ENCODE measurements around the gene OSGEP. TPM values are rescaled to one million over a fixed set of nuclear protein-coding genes. Genes with fewer than 3 reads are reported as not detected.

OSGEP gene
- total RNA-seq, 4 donors from 2014 or later, result 26.7 to 146 (median 64.7) TPM

DNA sequence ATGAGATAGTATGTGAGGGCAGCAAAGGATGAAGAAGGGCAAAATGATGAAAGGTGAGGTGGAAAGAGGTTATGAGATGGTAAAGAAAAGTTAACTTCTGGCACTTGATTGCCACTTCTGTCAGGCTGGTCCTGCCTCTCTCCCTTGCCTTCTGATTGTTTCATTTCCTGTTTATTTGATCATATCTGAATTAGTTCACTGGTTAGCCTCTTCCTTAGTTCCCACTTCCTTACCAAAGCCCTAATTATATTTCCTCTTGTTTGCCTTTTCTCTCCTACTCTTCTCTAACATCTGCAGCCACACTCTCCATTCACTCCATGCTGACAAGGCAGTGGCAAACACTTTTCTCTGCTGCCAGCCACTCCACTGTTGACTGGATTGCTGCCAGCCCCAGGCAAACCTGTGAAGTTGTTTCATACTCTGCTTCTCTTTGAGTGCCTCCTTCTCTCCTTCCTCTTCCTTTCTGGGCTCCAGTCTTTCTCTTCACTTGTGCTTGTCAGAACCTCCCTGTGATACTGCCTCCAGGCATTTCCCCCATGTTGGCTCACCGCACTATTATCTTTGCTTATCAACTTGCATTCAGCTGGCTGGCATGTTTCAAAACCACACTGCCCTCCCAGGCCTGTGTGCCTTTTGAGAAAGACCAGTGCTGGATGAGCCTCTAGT, 22.7 kb upstream of the OSGEP start:
- peaks cover 0 to 30% (median 15%) of the 10 kb centered on the region in 4 donors for H3K36me3 ChIP-seq
- intact Hi-C loops (cut with DNase I; ENCODE audit: low total_unique reads) (no loop called here), in situ Hi-C loops (cut with MboI; ENCODE audit: low pct_ligation_motif_present in 1 of 4, low pct_unique_long_range_greater_than_20kb in 1 of 4, low sequenced_read_pairs in 3 of 4) (no loop called here)

DNA sequence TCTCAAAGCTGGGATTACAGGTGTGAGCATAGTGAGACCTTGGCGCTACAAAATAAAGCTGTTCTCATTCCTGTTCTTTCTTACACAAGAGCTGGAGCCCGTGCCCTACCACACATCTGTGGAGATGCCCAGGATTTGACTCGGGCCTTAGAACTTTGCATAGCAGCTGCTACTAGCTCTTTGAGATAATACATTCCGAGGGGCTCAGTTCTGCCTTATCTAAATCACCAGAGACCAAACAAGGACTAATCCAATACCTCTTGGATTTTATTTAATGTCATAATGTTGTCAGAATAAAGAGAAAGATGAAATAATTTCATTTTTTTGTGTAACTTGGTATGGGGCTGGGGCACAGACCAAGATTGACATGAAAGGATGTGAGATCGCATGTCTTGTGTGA, 22.2 kb upstream of the OSGEP start:
- no peak for DNase-seq
- H3K4me1 ChIP-seq, result peaks cover 0 to 15% (median 3%) of the 10 kb centered on the region in 4 donors
- no peaks in the 10 kb centered on the region for H3K9me3 ChIP-seq
- WGBS, 2 donors (ENCODE audit: low coverage in 1 of 2), result 90% methylated on average over 5 of the region's 5 CpGs
- TF ChIP-seq, protein P1, sequence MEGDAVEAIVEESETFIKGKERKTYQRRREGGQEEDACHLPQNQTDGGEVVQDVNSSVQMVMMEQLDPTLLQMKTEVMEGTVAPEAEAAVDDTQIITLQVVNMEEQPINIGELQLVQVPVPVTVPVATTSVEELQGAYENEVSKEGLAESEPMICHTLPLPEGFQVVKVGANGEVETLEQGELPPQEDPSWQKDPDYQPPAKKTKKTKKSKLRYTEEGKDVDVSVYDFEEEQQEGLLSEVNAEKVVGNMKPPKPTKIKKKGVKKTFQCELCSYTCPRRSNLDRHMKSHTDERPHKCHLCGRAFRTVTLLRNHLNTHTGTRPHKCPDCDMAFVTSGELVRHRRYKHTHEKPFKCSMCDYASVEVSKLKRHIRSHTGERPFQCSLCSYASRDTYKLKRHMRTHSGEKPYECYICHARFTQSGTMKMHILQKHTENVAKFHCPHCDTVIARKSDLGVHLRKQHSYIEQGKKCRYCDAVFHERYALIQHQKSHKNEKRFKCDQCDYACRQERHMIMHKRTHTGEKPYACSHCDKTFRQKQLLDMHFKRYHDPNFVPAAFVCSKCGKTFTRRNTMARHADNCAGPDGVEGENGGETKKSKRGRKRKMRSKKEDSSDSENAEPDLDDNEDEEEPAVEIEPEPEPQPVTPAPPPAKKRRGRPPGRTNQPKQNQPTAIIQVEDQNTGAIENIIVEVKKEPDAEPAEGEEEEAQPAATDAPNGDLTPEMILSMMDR (IDR thresholded peaks at IDR 0.05), result no peak
- TF ChIP-seq EP300 (IDR thresholded peaks at IDR 0.05; ENCODE audit: low read depth) (no peak), POLR2A (IDR thresholded peaks at IDR 0.05) (no peak), POLR2AphosphoS5 (IDR thresholded peaks at IDR 0.05) (no peak)
- in situ Hi-C loops (cut with MboI; ENCODE audit: low pct_ligation_motif_present in 1 of 4, low pct_unique_long_range_greater_than_20kb in 1 of 4, low sequenced_read_pairs in 3 of 4), result no loop called here
- no peak overlapping the region for H3K4me3 ChIP-seq
- no peaks in the 10 kb centered on the region for H3K27me3 ChIP-seq
- peaks cover 0 to 30% (median 15%) of the 10 kb centered on the region in 4 donors for H3K36me3 ChIP-seq
- intact Hi-C loops (cut with DNase I; ENCODE audit: low total_unique reads), result no loop called here
- H3K27ac ChIP-seq, result peak overlapping the region; percentile 32 to 68 (median 62)

More for the DNA sequence above, 22.7 kb upstream of the OSGEP start:
- H3K27me3 ChIP-seq, result no peaks in the 10 kb centered on the region
- WGBS, 2 donors (ENCODE audit: low coverage in 1 of 2), result 72% methylated on average over 1 of the region's 1 CpG; no CpG with 5 or more reads in 1 of the 2 donors
- no peak for TF ChIP-seq POLR2A (IDR thresholded peaks at IDR 0.05)
- TF ChIP-seq EP300 (IDR thresholded peaks at IDR 0.05; ENCODE audit: low read depth), result no peak
- TF ChIP-seq, protein P1 (IDR thresholded peaks at IDR 0.05), result no peak
- no peak for TF ChIP-seq POLR2AphosphoS5 (IDR thresholded peaks at IDR 0.05)
- H3K4me1 ChIP-seq, result peaks cover 0 to 12% (median 3%) of the 10 kb centered on the region in 4 donors
- peak overlapping the region; percentile 32 to 68 (median 62) for H3K27ac ChIP-seq
- no peak overlapping the region for H3K4me3 ChIP-seq
- DNase-seq, result no peak
- H3K9me3 ChIP-seq, result no peaks in the 10 kb centered on the region

DNA sequence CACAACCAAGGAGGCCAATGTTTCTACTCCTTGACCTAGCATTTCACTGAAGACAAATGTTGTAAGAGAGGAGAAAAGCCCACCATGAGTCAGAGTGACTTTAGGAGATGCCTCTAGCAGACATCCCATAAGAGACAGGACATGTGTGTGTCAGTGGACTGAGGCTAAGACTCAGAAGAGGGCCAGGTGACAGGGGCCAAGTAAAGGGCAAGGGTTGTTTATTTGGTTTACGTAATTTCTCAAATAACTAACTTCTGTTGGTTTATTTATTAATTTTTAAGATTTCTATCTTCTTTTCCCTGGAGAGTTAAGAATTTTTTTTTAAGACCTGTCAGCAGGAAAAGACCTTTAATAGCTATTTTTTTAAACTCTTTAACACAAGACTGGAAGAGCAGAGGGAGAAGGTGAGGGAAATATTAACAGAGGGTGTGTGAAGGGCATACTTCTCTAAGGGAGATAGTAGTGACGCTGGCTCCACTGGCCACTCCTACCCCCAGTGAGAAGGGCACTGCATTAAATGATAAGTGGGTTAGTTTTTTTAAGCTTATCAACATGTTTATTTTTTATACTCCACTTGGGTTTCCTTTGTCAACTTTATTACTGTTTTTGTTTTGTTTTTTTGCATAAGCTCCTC, 18.0 kb upstream of the OSGEP start:
- no peak for TF ChIP-seq EP300 (IDR thresholded peaks at IDR 0.05; ENCODE audit: low read depth)
- TF ChIP-seq POLR2A (IDR thresholded peaks at IDR 0.05), result no peak
- TF ChIP-seq, protein P1 (IDR thresholded peaks at IDR 0.05), result no peak
- TF ChIP-seq POLR2AphosphoS5 (IDR thresholded peaks at IDR 0.05), result no peak
- peaks cover 0 to 30% (median 15%) of the 10 kb centered on the region in 4 donors for H3K36me3 ChIP-seq
- H3K27ac ChIP-seq, result no peak overlapping the region
- no peak for DNase-seq
- in situ Hi-C loops (cut with MboI; ENCODE audit: low pct_ligation_motif_present in 1 of 4, low pct_unique_long_range_greater_than_20kb in 1 of 4, low sequenced_read_pairs in 3 of 4) (loop anchor here in 2 of 4 donors (25.0 kb wide), 2 partner anchors 135 to 215 kb away; partner anchors contain the start of genes CCNB1IP1 (in 2 of the 2), PARP2 (in 2 of the 2), ANG (in 1 of the 2) and RNASE4 (in 1 of the 2)), intact Hi-C loops (cut with DNase I; ENCODE audit: low total_unique reads) (no loop called here)
- H3K9me3 ChIP-seq, result no peaks in the 10 kb centered on the region
- no peaks in the 10 kb centered on the region for H3K27me3 ChIP-seq
- 86 to 88% methylated on average over 2 of the region's 2 CpGs for WGBS, 2 donors (ENCODE audit: low coverage in 1 of 2)
- H3K4me3 ChIP-seq, result no peak overlapping the region
- peaks cover 6 to 38% (median 9%) of the 10 kb centered on the region in 4 donors for H3K4me1 ChIP-seq

DNA sequence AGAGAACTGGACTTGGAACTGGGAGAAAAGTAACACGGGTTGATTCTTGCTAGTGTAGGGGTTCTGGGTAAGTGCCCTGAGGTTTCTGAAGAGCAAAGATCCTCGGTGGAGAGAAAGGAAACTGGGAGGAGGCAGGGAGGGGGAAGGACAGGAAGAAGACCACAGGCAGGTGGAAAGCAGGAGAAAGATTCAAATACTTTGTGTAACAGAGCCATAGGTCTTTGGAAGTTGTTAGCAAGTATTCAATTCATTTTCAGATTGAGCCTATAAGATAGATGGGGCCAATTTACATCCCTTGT, 15.9 kb upstream of the OSGEP start:
- Histone ChIP-seq H3K27me3 (no peaks in the 10 kb centered on the region), H3K4me1 (peaks cover 0 to 27% (median 9%) of the 10 kb centered on the region in 4 donors), H3K36me3 (peaks cover 0 to 17% (median 9%) of the 10 kb centered on the region in 4 donors), H3K9me3 (no peaks in the 10 kb centered on the region), H3K4me3 (peak overlapping the region in 3 of 4 donors; percentile 61 to 68 (median 62)), H3K27ac (peak overlapping the region; percentile 90 to 97 (median 92))
- DNase-seq, result no peak
- intact Hi-C loops (cut with DNase I; ENCODE audit: low total_unique reads) (no loop called here), in situ Hi-C loops (cut with MboI; ENCODE audit: low pct_ligation_motif_present in 1 of 4, low pct_unique_long_range_greater_than_20kb in 1 of 4, low sequenced_read_pairs in 3 of 4) (loop anchor here in 2 of 4 donors (25.0 kb wide), 2 partner anchors 133 to 217 kb away; partner anchors contain the start of genes CCNB1IP1 (in 2 of the 2), PARP2 (in 2 of the 2), ANG (in 1 of the 2) and RNASE4 (in 1 of the 2))
- 0 to 5% methylated on average over 2 of the region's 2 CpGs for WGBS, 2 donors (ENCODE audit: low coverage in 1 of 2)
- TF ChIP-seq EP300 (IDR thresholded peaks at IDR 0.05; ENCODE audit: low read depth), result no peak
